Kasumi-1 (cell line): ENCODE measurements around the gene ZDHHC9.

Source experiments
- DNase-seq, 2 experiments: peaks; one replicate each; lab custom pipeline; 2025; lab: John Stamatoyannopoulos, UW

Gene ZDHHC9

GRCh38 chrX:129786210-129786651 is 57.5 kb downstream of the ZDHHC9 start:
- DNase-seq: peak; percentile 26 to 53

- DNase-seq: no peak
These were observed 58.3 kb downstream of the ZDHHC9 start for GRCh38 chrX:129785160-129785947.

GRCh38 chrX:129784371-129784770 is 59.3 kb downstream of the ZDHHC9 start:
- no peak for DNase-seq

GRCh38 chrX:129783291-129783713 is 60.4 kb downstream of the ZDHHC9 start:
- DNase-seq: no peak

GRCh38 chrX:129782706-129783105 is 61.0 kb downstream of the ZDHHC9 start:
- no peak for DNase-seq

- DNase-seq: no peak
These were observed 61.8 kb downstream of the ZDHHC9 start for GRCh38 chrX:129781680-129782495.

GRCh38 chrX:129781134-129781672 is 62.5 kb downstream of the ZDHHC9 start:
- DNase-seq: peak; percentile 63 to 69

GRCh38 chrX:129780441-129781105 is 63.1 kb downstream of the ZDHHC9 start:
- DNase-seq: no peak

- DNase-seq: peak; percentile 53 to 66
These were observed 63.9 kb downstream of the ZDHHC9 start, which contains the start of gene SASH3 for GRCh38 chrX:129779747-129780146. Gene SASH3 (plus strand): TSS chrX:129779949. CDS start chrX:129780098, 149 bp downstream.

GRCh38 chrX:129779086-129779672 is 64.5 kb downstream of the ZDHHC9 start:
- no peak for DNase-seq

GRCh38 chrX:129777218-129778030 is 66.3 kb downstream of the ZDHHC9 start:
- DNase-seq: peak; percentile 47 to 66

GRCh38 chrX:129773649-129774458 is 69.8 kb downstream of the ZDHHC9 start:
- no peak for DNase-seq

GRCh38 chrX:129772796-129773431 is 70.8 kb downstream of the ZDHHC9 start:
- peak; percentile 77 to 86 for DNase-seq

- DNase-seq: no peak
These were observed 72.3 kb downstream of the ZDHHC9 start for GRCh38 chrX:129771266-129771995.

- no peak for DNase-seq
These were observed 74.1 kb downstream of the ZDHHC9 start for GRCh38 chrX:129769467-129770154.

- no peak for DNase-seq
These were observed 74.9 kb downstream of the ZDHHC9 start for GRCh38 chrX:129768586-129769466.

GRCh38 chrX:129768186-129768585 is 75.5 kb downstream of the ZDHHC9 start:
- no peak for DNase-seq
